ENCODE results near the gene SLC1A3. TPM values are rescaled to one million over a fixed set of nuclear protein-coding genes. Genes with fewer than 3 reads are reported as not detected.

The SLC1A3 gene
- total and polyA plus RNA-seq, 2 of the 4 experiments (the other 2 are of a cell fraction), result 0.27 to 1.3 TPM

GRCh38 chr5:36681711-36682110 lies 75.3 kb downstream of the SLC1A3 start:
- Histone ChIP-seq H2BK120ac (ENCODE audit: low read depth, low read length) (no peak overlapping the region), H3K27ac (ENCODE audit: insufficient read depth, low read length) (no peak overlapping the region), H3K27me3 (ENCODE audit: control insufficient read depth, insufficient read depth, low read length) (no peaks in the 10 kb centered on the region), H3K18ac (ENCODE audit: low read depth, low read length) (no peak overlapping the region), H2AK5ac (ENCODE audit: low read depth, low read length) (no peak overlapping the region), H4K20me1 (ENCODE audit: insufficient read depth, low read length) (no peaks in the 10 kb centered on the region), H3K23ac (ENCODE audit: low read depth, low read length) (no peak overlapping the region), H3K9me3 (ENCODE audit: control insufficient read depth, insufficient read depth, low read length) (no peaks in the 10 kb centered on the region), H2BK20ac (ENCODE audit: low read depth, low read length) (no peak overlapping the region), H2BK5ac (ENCODE audit: low read depth, low read length, poor library complexity, severe bottlenecking) (no peak overlapping the region), H4K5ac (ENCODE audit: low read depth, low read length) (no peak overlapping the region), H2BK15ac (ENCODE audit: low read depth, low read length) (no peak overlapping the region), H3K4me1 (ENCODE audit: control insufficient read depth, insufficient read depth, low read length) (peaks cover 5% of the 10 kb centered on the region; the same call in 1 of the 2 replicates), H3K4ac (ENCODE audit: low read depth, low read length) (no peak overlapping the region), H3K79me1 (ENCODE audit: low read depth in 1 of 2, low read length in 2 of 2) (no peaks in the 10 kb centered on the region), H3K4me3 (ENCODE audit: insufficient read depth, low read depth, low read length) (no peak overlapping the region), H3K4me2 (ENCODE audit: low read depth, low read length) (no peak overlapping the region), H2AFZ (replicated peaks; ENCODE audit: low read length, poor library complexity) (no peak overlapping the region), H3K9me1 (ENCODE audit: insufficient read depth, low read length) (no peaks in the 10 kb centered on the region), H4K8ac (ENCODE audit: low read depth in 2 of 2, low read length in 2 of 2) (no peak overlapping the region), H3K56ac (ENCODE audit: extremely low read depth, insufficient read depth, low read length) (no peak overlapping the region), H2AK9ac (replicated peaks; ENCODE audit: low read depth, low read length, poor library complexity) (no peak overlapping the region), H4K91ac (ENCODE audit: insufficient read depth, low read depth, low read length) (no peak overlapping the region), H3K36me3 (ENCODE audit: control insufficient read depth, insufficient read depth, low read length) (no peaks in the 10 kb centered on the region), H3K14ac (replicated peaks; ENCODE audit: low read depth, low read length) (no peak overlapping the region), H3K9ac (ENCODE audit: low read depth, low read length) (no peak overlapping the region)
- intact Hi-C loops (cut with micrococcal nuclease), result no loop called here
- no CpG with 5 or more reads among the region's 1 CpG for WGBS, 2 experiments (ENCODE audit: extremely low coverage in 2 of 2, insufficient read length in 1 of 2)
- BruUV-seq (replicated peaks), result no TSS peak
- CTCF ChIA-PET, result no interaction called here
- DNase-seq, result no peak
- TF ChIP-seq NFE2L2 (IDR thresholded peaks at IDR 0.05; ENCODE audit: low read depth, low read length) (no peak), RCOR1 (IDR thresholded peaks at IDR 0.05; ENCODE audit: insufficient replicate concordance, low read length) (no peak), FOS (IDR thresholded peaks at IDR 0.05; ENCODE audit: low read depth, low read length) (no peak), RFX5 (IDR thresholded peaks at IDR 0.05; ENCODE audit: low read depth, low read length) (no peak), MAZ (IDR thresholded peaks at IDR 0.05; ENCODE audit: borderline replicate concordance, low read depth, low read length) (no peak), RAD21 (IDR thresholded peaks at IDR 0.05; ENCODE audit: low read length) (no peak), MAFK (IDR thresholded peaks at IDR 0.05; ENCODE audit: low read depth, low read length) (no peak), CEBPB (IDR thresholded peaks at IDR 0.05; ENCODE audit: low read depth, low read length) (no peak)
- in situ Hi-C loops (cut with MboI; ENCODE audit: low sequenced_read_pairs), result no loop called here
- no peak for ATAC-seq (ENCODE audit: low read depth)
- POLR2A ChIA-PET (ENCODE audit: unreplicated experiment), result no interaction called here
- dilution Hi-C loops (cut with HindIII; ENCODE audit: low sequenced_read_pairs, unreplicated experiment), result no loop called here
